SK-N-MC (cell line): ENCODE data around the gene HAAO.

ENCODE experiments used
- EZH2 ChIP-seq: fragments of 200-600 bp; sonication (generic); IDR thresholded peaks from one replicate; pipeline ENCODE4 v1.6.1; 2017; ENCODE audit warnings: antibody characterized with exemption
- POLR2AphosphoS5 ChIP-seq: IDR thresholded peaks from 2 replicates; pipeline ENCODE4 v1.6.1; 2012; ENCODE audit warnings: mild to moderate bottlenecking, low read depth, low read length, borderline replicate concordance

GRCh38 chr2:42823744-42824453, 31.5 kb upstream of the HAAO start:
- no peak for TF ChIP-seq POLR2AphosphoS5
- no peak for TF ChIP-seq EZH2
